HG03175 (cell line): ENCODE results near the gene DAPP1.
A peak's percentile ranks its signal among the peaks of the same experiment; 100 is the strongest.
"Not testable (repeated sequence)": the region's sequence is repeated elsewhere in the genome, so short reads cannot be mapped to it uniquely, and the experiment has no call there.

Experiments
- ATAC-seq: cut with Tn5 transposase; IDR thresholded peaks from one replicate; pipeline ENCODE4 v1.9.1; 2021; ENCODE audit warnings: mild to moderate bottlenecking, moderate library complexity; ENCODE audit not compliant: unreplicated experiment

The DAPP1 gene

GRCh38 chr4:99822734-99823133 lies 6.1 kb downstream of the DAPP1 start:
- no peak for ATAC-seq

GRCh38 chr4:99824070-99824599 lies 7.5 kb downstream of the DAPP1 start:
- no peak for ATAC-seq

GRCh38 chr4:99825272-99825671 lies 8.6 kb downstream of the DAPP1 start:
- ATAC-seq: no peak

- ATAC-seq: no peak
Measured at GRCh38 chr4:99826016-99826415, 9.4 kb downstream of the DAPP1 start.

- no peak for ATAC-seq
Measured at GRCh38 chr4:99827454-99827853, 10.8 kb downstream of the DAPP1 start.

GRCh38 chr4:99827857-99828256 lies 11.2 kb downstream of the DAPP1 start:
- ATAC-seq: no peak

GRCh38 chr4:99828477-99828876 lies 11.8 kb downstream of the DAPP1 start:
- no peak for ATAC-seq

- not testable (repeated sequence) for ATAC-seq
Measured at GRCh38 chr4:99830051-99830450, 13.4 kb downstream of the DAPP1 start.

- ATAC-seq: no peak
Measured at GRCh38 chr4:99832321-99832720, 15.7 kb downstream of the DAPP1 start.

- ATAC-seq: no peak
Measured at GRCh38 chr4:99832758-99833157, 16.1 kb downstream of the DAPP1 start.

GRCh38 chr4:99833756-99834155 lies 17.1 kb downstream of the DAPP1 start:
- ATAC-seq: no peak

- ATAC-seq: no peak
Measured at GRCh38 chr4:99834569-99834968, 17.9 kb downstream of the DAPP1 start.

- ATAC-seq: no peak
Measured at GRCh38 chr4:99835942-99836341, 19.3 kb downstream of the DAPP1 start.

- ATAC-seq: no peak
Measured at GRCh38 chr4:99838927-99839326, 22.3 kb downstream of the DAPP1 start.

- no peak for ATAC-seq
Measured at GRCh38 chr4:99841129-99841528, 24.5 kb downstream of the DAPP1 start.

GRCh38 chr4:99843413-99843812 lies 26.8 kb downstream of the DAPP1 start:
- ATAC-seq: no peak

- no peak for ATAC-seq
Measured at GRCh38 chr4:99844048-99844447, 27.4 kb downstream of the DAPP1 start.

GRCh38 chr4:99845179-99845578 lies 28.6 kb downstream of the DAPP1 start:
- ATAC-seq: no peak

GRCh38 chr4:99845708-99846469 lies 29.3 kb downstream of the DAPP1 start:
- ATAC-seq: peak; percentile 36

- ATAC-seq: no peak
Measured at GRCh38 chr4:99846891-99847290, 30.3 kb downstream of the DAPP1 start.

- ATAC-seq: peak; percentile 67
Measured at GRCh38 chr4:99847362-99847976, 30.8 kb downstream of the DAPP1 start.

GRCh38 chr4:99848591-99849001 lies 32.0 kb downstream of the DAPP1 start:
- peak; percentile 26 for ATAC-seq
